Effector CD4-positive, alpha-beta T cell (primary cell): ENCODE data around the gene CCL2.

ENCODE experiments used
- DNase-seq: peaks from one replicate; pipeline ENCODE4 v3.0.0-alpha.2; 2020

Gene CCL2

GRCh38 chr17:34275881-34276280 is 20.8 kb downstream of the CCL2 start:
- no peak for DNase-seq

- DNase-seq = no peak
These were observed 21.7 kb downstream of the CCL2 start for GRCh38 chr17:34276826-34277225.

- no peak for DNase-seq
These were observed 28.5 kb downstream of the CCL2 start for GRCh38 chr17:34283571-34283970.

GRCh38 chr17:34285286-34285792 is 30.3 kb downstream of the CCL2 start, which contains the start of gene CCL11:
TSS of gene CCL11 (plus strand) at chr17:34285742. CDS start at chr17:34285809, 67 bp downstream.
- no peak for DNase-seq

- DNase-seq = no peak
These were observed 32.8 kb downstream of the CCL2 start for GRCh38 chr17:34287875-34288274.

- DNase-seq = no peak
These were observed 35.5 kb downstream of the CCL2 start for GRCh38 chr17:34290586-34290985.

GRCh38 chr17:34291721-34292348 is 36.8 kb downstream of the CCL2 start:
- no peak for DNase-seq

GRCh38 chr17:34299027-34299426 is 43.9 kb downstream of the CCL2 start:
- no peak for DNase-seq

GRCh38 chr17:34299956-34300577 is 45.0 kb downstream of the CCL2 start:
- no peak for DNase-seq

- no peak for DNase-seq
These were observed 45.7 kb downstream of the CCL2 start for GRCh38 chr17:34300652-34301370.

GRCh38 chr17:34301986-34302385 is 46.9 kb downstream of the CCL2 start:
- DNase-seq = no peak

GRCh38 chr17:34302636-34303035 is 47.6 kb downstream of the CCL2 start:
- no peak for DNase-seq

GRCh38 chr17:34303606-34304005 is 48.5 kb downstream of the CCL2 start:
- DNase-seq = no peak

GRCh38 chr17:34305061-34305460 is 50.0 kb downstream of the CCL2 start:
- DNase-seq = no peak

- no peak for DNase-seq
These were observed 50.5 kb downstream of the CCL2 start for GRCh38 chr17:34305606-34306005.

- no peak for DNase-seq
These were observed 51.4 kb downstream of the CCL2 start for GRCh38 chr17:34306466-34306865.
